Stimulated activated CD8-positive, alpha-beta memory T cell treated with anti-CD3 and anti-CD28 coated beads, Interleukin-4, amount 100 ng/mL, for 4 hours (primary cell): ENCODE results near the gene CSRP3.

Experiments
- DNase-seq, 2 donors: peaks; one replicate each; pipeline ENCODE4 v3.0.0-alpha.2; 2020; ENCODE audit warnings: low read depth in 2 of 2, low spot score in 1 of 2

CSRP3 gene

DNA sequence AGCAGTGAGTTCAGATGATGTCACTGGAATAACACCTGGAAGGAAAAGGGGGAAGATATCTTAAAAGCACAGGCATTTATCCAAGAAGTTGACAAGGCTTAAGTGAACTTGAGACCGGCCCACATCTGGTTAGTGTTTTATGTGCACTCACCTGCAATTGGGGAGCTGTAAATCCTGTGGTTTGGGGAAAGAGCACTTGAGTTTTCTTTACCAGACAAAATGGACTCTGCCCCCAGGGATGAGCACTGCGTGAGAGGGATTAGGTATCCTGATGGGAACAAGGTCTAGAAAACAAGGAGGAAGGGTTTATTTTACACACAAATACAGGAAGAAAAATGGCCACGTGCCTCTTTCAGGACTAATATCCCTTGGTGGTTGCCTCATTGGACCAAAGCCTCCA lies 23.8 kb upstream of the CSRP3 start:
- no peak for DNase-seq

DNA sequence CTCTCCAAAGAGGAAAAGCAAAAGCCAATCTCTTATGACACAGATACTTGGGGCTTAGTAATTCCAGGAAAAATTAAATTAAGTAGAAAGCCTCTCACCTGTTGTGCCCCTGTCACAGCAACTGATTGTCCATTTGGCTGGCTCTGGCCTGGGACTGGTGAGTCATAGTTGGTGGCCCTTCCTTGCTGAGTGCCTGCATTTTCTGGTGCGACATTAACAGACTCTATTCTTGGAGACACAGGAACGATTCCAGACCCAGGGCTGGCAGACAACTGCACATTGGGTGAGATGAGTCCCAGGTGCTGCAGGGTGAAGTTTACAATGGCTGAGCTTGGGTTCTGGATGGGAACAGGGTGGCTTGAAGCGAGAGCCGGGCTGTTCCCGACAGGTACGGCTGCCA lies 23.3 kb upstream of the CSRP3 start:
- DNase-seq, result no peak

DNA sequence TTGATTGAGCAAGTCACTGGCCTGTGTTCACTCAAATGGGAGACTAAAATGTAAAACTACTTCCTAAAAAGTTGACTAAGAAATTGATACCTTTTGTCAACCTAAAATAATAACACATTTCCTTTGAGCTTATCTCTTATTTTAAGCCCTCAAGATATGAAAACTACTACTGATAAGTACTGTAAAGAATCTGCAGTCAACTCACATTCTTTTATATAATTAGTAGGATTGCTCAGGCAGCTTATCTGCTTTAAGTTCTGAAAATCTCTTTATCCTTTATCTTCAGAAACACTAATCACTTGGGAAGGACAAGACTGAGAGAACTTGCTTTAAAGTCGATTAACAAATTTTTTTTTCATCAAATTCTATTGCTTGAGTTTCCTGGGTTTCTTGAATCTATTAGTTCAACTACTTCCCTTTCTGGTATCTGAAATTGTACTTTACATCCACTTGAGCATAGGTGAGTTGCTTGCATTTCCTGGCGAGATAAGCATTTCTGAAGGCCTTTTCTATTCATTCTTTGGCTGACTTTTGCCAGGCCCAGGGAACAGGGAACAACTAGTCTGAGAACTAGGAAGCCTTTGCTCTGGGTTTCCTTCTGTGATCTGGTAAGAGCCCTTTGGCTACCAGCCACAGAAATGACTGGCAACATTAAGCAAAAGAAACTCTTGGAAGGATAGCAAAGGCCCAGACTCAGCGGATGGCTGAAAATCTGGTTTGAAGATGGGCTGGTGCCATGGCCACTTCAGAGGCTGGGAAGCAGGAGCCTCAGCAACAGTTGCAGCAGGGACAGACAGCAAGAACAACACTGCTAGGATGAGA lies 19.3 kb upstream of the CSRP3 start:
- no peak for DNase-seq

DNA sequence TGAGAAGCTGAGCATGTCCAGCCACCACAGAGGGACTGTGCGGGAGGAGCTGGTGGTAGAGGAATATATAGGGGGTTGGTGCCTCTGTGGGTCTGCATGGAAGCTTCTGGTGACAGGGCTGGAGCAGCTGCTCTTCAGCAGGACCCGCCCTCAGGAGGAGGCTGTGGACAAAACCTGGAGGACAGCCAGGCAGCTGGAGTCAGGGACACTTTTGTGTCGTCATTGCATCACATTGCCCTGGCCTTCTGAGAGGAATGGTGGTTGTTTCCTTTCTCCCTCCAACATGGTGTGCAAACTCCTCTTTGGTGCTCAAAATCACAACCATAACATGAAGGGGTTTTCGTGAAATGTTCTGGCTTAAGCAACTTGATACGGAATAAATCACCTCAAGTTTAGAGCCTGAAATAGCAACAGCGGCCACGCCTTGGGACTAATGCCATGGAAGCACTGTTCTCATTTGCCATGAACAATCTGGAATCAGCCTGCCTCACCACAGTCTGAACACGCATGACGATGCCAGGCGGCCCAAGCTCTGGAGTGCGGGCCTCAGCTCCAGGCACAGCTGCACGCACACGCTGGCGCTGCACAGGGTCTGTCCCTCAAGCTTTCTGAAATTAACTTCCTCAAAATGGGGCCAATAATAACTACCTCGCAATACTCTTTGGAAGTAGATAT lies 17.1 kb upstream of the CSRP3 start:
- no peak for DNase-seq

DNA sequence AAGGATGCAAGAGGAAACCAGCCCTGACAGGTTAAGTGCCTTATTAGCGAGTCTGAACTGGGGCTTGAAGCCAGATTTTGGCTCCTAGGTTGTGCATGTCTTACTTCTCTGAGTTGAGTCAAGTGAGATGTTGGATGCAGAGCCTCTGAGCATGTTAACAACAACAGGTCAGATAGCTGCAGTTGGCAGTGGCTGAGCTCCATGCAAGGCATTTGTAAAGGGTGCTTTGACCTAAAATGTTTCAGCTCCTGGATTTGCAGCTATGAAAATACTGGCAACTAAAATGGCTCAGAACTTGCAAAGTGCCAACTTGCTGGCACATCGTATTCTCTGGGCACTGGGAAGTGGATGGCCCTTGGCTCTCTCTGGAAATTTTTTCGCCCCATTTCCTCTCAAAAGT lies 16.4 kb upstream of the CSRP3 start:
- DNase-seq, result no peak

DNA sequence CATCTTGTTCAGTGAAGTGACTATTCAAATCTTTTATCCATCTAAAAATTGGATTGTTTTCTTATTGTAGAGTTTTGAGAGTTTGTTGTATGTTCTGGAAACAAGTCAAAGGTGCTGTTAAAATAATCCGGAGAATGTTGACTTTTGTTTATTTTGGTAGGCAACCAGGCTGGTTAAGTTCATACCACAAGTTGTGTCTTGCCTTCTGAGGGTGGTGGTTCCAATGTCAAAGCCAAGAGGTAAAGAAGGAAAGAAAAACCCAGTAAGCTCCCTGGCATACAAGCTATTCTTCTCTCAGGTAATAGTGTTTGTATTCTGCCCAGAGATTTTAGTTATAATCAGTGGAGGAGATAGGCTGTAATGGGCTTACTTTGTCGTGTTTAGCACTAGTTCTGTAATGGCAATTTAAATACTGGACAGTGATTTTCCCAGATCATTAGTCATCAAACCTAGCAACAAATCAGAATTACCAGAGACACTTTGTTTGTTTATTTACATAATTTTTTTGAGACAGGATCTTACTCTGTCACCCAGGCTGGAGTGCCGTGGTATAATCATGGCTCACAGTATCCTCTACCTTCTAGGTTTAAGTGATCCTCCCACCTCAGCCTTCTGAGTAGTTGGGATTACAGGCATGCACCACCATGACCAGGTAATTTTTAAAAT lies 15.1 kb upstream of the CSRP3 start:
- DNase-seq, result no peak

GRCh38 chr11:19216021-19216420 lies 14.2 kb upstream of the CSRP3 start:
- no peak for DNase-seq

DNA sequence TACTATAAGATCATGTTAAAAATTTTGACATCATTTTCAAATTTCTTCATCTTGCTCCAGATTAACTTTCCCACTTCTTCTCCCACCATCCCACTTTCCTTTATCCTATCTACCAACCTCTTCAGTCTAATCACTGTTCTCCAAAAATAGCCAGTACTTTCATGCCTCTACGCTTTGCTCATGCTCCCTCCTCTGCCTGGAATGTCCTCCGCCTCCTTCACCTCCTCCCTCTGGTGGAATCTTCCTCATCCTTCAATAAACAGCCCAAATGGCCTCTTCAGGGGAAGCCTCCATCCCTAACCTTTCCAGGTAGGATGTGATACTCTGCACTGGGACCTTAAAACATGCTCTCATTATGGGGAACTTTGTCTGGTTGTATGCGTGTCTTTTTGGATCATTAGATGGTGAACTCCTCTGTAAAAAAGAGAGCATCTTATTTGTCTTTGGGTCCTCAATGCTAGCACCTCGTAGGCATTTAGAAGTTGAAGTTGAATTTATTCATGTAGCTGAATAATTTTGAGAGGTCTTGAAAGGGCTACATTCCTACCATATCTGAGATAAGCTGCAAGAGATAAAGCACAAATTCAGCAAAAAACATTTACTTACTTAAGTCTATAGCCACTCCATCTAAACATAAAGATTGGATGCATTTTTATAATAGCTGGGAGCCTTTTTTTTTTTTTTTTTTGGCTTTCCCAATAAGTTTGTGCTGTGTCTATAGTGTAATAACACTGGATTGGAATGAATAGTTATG lies 8.0 kb upstream of the CSRP3 start:
- DNase-seq, result no peak

DNA sequence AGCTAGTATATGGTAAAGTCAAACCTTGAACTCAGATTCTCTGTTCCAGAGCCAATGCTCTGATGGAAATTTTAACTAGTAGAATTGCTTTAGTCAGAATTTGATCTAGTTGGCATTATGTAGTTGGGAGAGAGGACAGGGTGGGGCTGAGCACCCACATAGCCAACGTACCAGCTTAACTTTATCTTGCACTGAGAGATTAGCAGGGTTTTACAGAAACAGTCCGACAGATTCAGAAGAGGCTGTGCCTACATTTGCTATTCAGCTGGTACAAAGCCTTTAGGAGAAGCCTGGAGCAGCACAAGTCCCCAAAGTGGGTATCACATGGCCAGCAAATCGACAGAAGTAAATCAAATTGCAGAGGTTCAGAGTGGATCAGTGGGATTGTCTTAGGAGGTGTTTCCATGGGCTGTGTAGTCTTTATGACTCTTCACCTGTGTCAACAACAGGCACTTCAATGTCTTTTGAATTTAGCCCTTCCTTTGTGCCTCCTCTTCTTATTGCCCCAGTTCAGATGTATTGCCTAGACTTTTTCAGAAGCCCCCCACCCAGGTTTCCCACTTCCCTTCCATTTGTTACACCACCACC lies 7.3 kb upstream of the CSRP3 start:
- no peak for DNase-seq

DNA sequence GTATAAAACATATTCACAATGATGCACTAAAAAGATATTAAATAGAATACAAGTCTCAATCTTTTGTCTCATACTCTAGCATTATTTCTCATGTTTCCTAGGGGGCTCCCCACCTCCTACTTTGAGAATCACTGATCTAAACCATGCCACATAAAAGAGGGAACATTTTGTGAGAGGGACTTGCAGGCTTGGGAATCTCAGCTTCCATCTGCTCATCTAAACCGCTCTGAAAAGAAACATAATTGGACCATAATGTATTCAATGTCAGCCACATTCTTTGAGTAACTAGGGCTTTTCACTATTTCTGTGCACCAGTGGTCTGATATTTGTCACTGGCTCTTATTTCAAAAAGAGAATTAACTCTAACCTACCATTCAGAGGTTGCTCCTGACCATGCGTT lies 6.4 kb upstream of the CSRP3 start:
- no peak for DNase-seq

DNA sequence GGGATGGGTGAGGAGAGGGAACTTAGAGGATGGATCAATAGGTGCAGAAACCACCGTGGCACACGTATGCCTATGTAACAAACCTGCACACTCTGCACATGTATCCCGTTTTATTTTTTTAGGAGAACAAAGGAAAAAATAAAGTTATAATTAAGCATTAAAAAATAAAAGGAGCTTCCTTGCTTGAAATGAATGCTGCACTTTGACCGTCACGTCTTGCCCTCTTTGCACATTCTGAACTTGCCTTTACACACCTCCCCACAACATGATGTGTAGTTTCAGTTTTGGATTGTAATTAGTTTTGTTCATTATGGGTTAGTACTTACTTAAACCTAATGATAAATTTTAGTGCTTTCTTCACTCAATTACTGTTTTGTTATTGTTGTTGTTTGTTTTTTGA lies 3.1 kb upstream of the CSRP3 start:
- DNase-seq, result no peak

DNA sequence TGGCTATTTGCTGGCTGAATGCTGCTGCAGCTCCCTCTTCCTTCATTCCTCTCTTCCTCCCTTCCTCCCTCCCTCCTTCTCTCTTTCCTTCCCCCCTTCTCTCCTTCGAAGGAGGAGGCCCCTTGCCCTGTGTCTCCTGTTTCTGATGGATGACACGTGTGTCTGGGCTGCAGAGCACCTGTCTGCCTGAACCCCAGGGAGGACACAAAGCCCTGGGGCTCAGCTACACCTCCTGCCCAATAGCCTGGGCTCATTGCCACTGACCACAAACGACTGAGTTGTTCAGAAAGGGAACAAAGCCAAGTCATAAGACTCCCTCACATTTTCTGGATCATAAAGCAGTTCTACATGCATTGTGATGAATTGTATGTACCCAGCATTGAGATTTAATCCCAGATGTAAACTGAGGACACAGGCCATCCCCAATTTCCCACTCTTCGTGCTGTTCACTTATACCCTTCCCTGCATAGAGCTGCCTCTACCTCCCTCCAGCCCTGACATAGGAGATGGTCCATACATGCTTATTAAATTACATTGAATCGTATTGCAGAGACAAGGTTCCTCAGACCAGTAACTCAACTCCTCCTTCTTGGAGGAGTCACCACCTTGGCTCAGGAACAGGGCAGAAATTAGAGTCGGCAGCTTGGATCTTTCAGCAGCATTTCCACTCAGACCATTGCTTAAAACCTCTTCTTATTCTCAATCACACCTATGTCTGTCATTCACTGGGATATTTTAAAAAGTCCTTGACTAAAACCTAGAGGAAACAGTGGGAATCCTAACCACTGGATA lies 1.2 kb downstream of the CSRP3 start:
- no peak for DNase-seq

- no peak for DNase-seq
Measured at GRCh38 chr11:19199771-19200170, 2.0 kb downstream of the CSRP3 start.

DNA sequence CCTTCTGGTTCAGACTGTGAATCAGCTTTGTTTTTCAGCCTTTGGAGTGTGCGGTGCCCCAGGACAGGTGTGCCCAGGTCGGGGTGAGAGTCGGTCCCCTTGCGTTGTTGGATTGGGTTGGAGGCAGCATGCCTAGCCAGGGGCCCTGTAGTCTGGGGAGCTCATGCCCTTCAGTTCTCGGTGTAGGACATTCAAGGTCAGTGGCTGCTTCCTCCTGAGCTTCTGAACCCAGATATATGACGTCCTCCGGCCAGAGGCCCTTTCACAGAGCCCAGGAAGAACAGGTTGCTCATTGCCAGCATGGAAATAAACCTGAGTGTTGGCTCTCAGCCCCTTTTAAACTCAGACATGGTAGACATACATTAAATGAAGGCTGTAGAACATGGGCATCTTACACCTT lies 2.7 kb downstream of the CSRP3 start:
- DNase-seq, result no peak

GRCh38 chr11:19196432-19196831 lies 5.4 kb downstream of the CSRP3 start:
- DNase-seq, result no peak

DNA sequence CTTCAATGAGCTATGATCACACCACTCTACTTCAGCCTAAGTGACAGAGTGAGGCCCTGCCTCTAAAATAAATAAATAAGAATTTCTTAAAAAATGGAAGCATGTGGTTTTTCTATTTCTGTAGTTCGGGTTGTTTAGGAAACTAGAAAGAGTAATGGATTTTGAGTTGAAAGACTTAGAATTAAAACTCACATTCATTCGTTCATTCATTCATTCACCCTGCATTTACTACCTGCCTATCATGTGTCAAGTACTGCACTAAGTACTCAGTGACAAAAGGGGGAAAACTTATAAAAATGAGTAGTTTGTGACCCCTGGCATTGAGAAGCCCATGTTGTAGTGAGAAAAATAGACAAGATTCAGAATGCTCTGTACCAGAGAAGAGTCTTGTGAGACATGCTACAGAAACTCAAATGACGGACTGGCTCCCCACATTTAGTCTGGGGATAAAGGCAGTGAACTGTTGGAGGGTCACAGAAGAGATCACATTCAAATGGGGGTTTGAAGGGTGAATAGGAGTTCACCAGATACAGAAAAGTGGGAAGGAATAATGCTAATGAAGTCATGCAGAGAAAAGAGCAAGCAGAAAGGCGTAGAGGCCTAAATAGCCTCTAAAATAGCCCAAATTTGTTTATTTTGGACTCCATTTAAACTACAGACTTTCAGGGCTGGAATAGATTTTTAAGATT lies 7.0 kb downstream of the CSRP3 start:
- DNase-seq, result no peak

GRCh38 chr11:19193916-19194315 lies 7.9 kb downstream of the CSRP3 start:
- DNase-seq, result no peak

GRCh38 chr11:19191530-19192169 lies 10.1 kb downstream of the CSRP3 start:
- no peak for DNase-seq

DNA sequence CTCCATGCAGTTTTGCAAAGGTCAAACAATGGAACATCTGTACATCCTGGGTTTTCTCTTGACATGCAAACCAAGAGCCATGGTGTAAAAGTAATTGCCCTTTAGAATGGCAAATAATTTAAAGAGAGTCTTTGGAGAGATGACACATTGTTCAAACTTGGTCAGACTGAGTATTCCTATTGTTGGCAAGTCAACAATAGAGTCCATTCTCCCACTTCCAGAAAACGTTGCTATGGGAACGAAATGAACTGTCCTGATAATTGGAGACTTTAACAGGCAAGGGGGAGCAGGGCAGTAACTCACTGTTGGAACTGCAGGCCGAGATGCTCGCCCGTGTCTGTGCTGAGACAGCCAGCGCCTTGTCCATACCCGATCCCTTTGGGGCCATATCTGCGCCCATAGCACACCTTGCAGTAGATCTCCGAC lies 13.9 kb downstream of the CSRP3 start:
- DNase-seq, result no peak
